K562 (cell line): ENCODE results near the gene PHLDB1. TPM values are rescaled to one million over a fixed set of nuclear protein-coding genes. Genes with fewer than 3 reads are reported as not detected.

Experiments
- ATAC-seq: fragments of 200-7000 bp; cut with Tn5 transposase; 3 replicates; pipeline ENCODE4 v1.9.1; 2020; ENCODE audit warnings: moderate library complexity
- BruUV-seq: library from RNA; stranded (reverse); fragments of 400-500 nt; replicated peaks from 2 replicates; lab custom pipeline; 2021; lab: Mats Ljungman, UMichigan
- CTCF ChIA-PET: fragments of 300-600 bp; formaldehyde crosslinking; extraction: SDS; loops from one replicate; lab custom pipeline; 2021; ENCODE audit warnings: low intra/inter-chr PET ratio; lab: Yijun Ruan, JAX
- POLR2A ChIA-PET: fragments of 300-600, 350-650 bp; sonication (Branson Sonifier 250); formaldehyde crosslinking; extraction: SDS; loops from one replicate; lab custom pipeline; 2021; ENCODE audit warnings: antibody characterized with exemption, inconsistent platforms; lab: Yijun Ruan, JAX
- DNase-seq, 4 experiments: peaks; one replicate each; pipeline versions ENCODE4 v3.0.0 to v3.0.0-alpha.2; 2011 to 2018; ENCODE audit warnings: low spot score in 3 of 4, mixed read lengths in 3 of 4; ENCODE audit errors: extremely low read depth in 1 of 4
- FAIRE-seq: peaks from 2 replicates; lab custom pipeline; 2011; peaks lifted over from hg19 to GRCh38; lab: Jason Lieb, UNC
- H2AFZ ChIP-seq: 2 replicates; pipeline ENCODE4 v1.6.0; 2011; ENCODE audit warnings: low read depth, low read length, control low read depth, inconsistent platforms
- H3K27ac ChIP-seq: fragments of 200-600 bp; 3 replicates; pipeline ENCODE4 v1.8.0; 2011; ENCODE audit warnings: low read depth, mild to moderate bottlenecking, control low read depth, inconsistent platforms, low read length, moderate library complexity, mixed read lengths; ENCODE audit errors: extremely low read depth
- H3K27me3 ChIP-seq, 2 experiments: fragments of 300-600 bp in 1 of 2; 2 replicates in 1 of 2; 3 replicates in 1 of 2; pipeline versions ENCODE4 v1.6.0 to v1.8.0; 2011; ENCODE audit warnings: inconsistent platforms in 2 of 2, low read length in 2 of 2, mild to moderate bottlenecking in 1 of 2, mixed read lengths in 1 of 2, moderate library complexity in 1 of 2; ENCODE audit not compliant: control insufficient read depth in 2 of 2, insufficient read depth in 2 of 2
- H3K36me3 ChIP-seq: fragments of 300-600 bp; 3 replicates; pipeline ENCODE4 v1.8.0; 2011; ENCODE audit warnings: mild to moderate bottlenecking, low read length, inconsistent platforms; ENCODE audit not compliant: control insufficient read depth, insufficient read depth
- H3K4me1 ChIP-seq, 2 experiments: fragments of 200-600 bp in 1 of 2; replicated peaks in 1 of 2; 2 replicates in 1 of 2; 3 replicates in 1 of 2; pipeline versions ENCODE4 v1.5.1 to v1.8.0; 2011; ENCODE audit warnings: inconsistent platforms in 2 of 2, low read length in 2 of 2, mild to moderate bottlenecking in 1 of 2, mixed read lengths in 1 of 2, moderate library complexity in 1 of 2; ENCODE audit not compliant: control insufficient read depth in 2 of 2, insufficient read depth in 2 of 2
- H3K4me2 ChIP-seq: 2 replicates; pipeline ENCODE4 v1.6.1; 2011; ENCODE audit warnings: low read length, control low read depth, inconsistent platforms, mixed read lengths; ENCODE audit not compliant: insufficient read depth
- H3K4me3 ChIP-seq: fragments of 200-600 bp; sonication (generic), shearing (Covaris generic); 2 replicates; pipeline ENCODE4 v1.5.1; 2016; ENCODE audit warnings: control low read depth, inconsistent platforms
- H3K79me2 ChIP-seq: fragments of 200-600 bp; 3 replicates; pipeline ENCODE4 v1.8.0; 2011; ENCODE audit warnings: low read length, inconsistent platforms; ENCODE audit not compliant: control insufficient read depth, insufficient read depth
- H3K9ac ChIP-seq, 2 experiments: 2 replicates each; pipeline versions ENCODE4 v1.6.0 to v1.6.1; 2011; ENCODE audit warnings: low read depth in 2 of 2, low read length in 2 of 2, control low read depth in 1 of 2, inconsistent platforms in 1 of 2, mild to moderate bottlenecking in 1 of 2, mixed read lengths in 1 of 2; ENCODE audit not compliant: insufficient read depth in 1 of 2
- H3K9me1 ChIP-seq: one replicate; pipeline ENCODE4 v1.6.0; 2011; ENCODE audit warnings: inconsistent platforms, mild to moderate bottlenecking, low read length, moderate library complexity; ENCODE audit not compliant: control insufficient read depth, insufficient read depth
- H3K9me3 ChIP-seq: replicated peaks from 2 replicates; pipeline ENCODE4 v1.5.1; 2011; ENCODE audit warnings: low read depth, low read length, inconsistent platforms; ENCODE audit not compliant: control insufficient read depth, insufficient read depth
- H4K20me1 ChIP-seq: replicated peaks from 2 replicates; pipeline ENCODE4 v1.6.1; 2011; ENCODE audit warnings: low read length, inconsistent platforms, mixed read lengths; ENCODE audit not compliant: control insufficient read depth, insufficient read depth
- FOXP1 ChIP-seq: sonication (generic); formaldehyde crosslinking; IDR thresholded peaks from 2 replicates; pipeline ENCODE4 v1.8.0; 2022; ENCODE audit warnings: mild to moderate bottlenecking, missing genetic modification reagents
- FOXP4 ChIP-seq: sonication (generic); formaldehyde crosslinking; IDR thresholded peaks from 2 replicates; pipeline ENCODE4 v1.8.0; 2022; ENCODE audit warnings: mild to moderate bottlenecking, missing genetic modification reagents, borderline replicate concordance
- KAT8 ChIP-seq: fragments of 450-650 bp; IDR thresholded peaks from 2 replicates; pipeline ENCODE4 v1.6.1; 2016; ENCODE audit warnings: low read depth, mild to moderate bottlenecking
- MAFK ChIP-seq: IDR thresholded peaks from 2 replicates; pipeline ENCODE4 v1.6.1; 2011; ENCODE audit warnings: low read length, improper control_type of control experiment
- NCOR1 ChIP-seq: fragments of 450-650 bp; IDR thresholded peaks from 2 replicates; pipeline ENCODE4 v1.6.1; 2016; ENCODE audit warnings: mild to moderate bottlenecking, moderate library complexity
- NELFE ChIP-seq: IDR thresholded peaks from 2 replicates; pipeline ENCODE4 v1.6.1; 2011; ENCODE audit warnings: mild to moderate bottlenecking; ENCODE audit not compliant: insufficient read depth, insufficient read length
- NR1H2 ChIP-seq: sonication (generic); formaldehyde crosslinking; IDR thresholded peaks from 2 replicates; pipeline ENCODE4 v1.4.0; 2020; ENCODE audit warnings: mild to moderate bottlenecking, missing genetic modification reagents
- NR3C1 ChIP-seq: sonication (generic); formaldehyde crosslinking; IDR thresholded peaks from 2 replicates; pipeline ENCODE4 v1.8.1; 2022; ENCODE audit warnings: missing genetic modification reagents
- POLR2AphosphoS5 ChIP-seq: IDR thresholded peaks from 2 replicates; pipeline ENCODE4 v1.6.1; 2011; ENCODE audit warnings: mild to moderate bottlenecking, low read depth, low read length, moderate library complexity; ENCODE audit not compliant: control insufficient read depth, insufficient read depth
- PPARD ChIP-seq: fragments of 250-450 bp; sonication (Bioruptor Pico); IDR thresholded peaks from 2 replicates; pipeline ENCODE4 v1.8.0; 2022; ENCODE audit warnings: inconsistent platforms, mild to moderate bottlenecking, moderate library complexity
- PRPF4 ChIP-seq: fragments of 200-400 bp; formaldehyde crosslinking; IDR thresholded peaks from one replicate; pipeline ENCODE4 v1.6.1; 2017; ENCODE audit warnings: low read length, low read depth, mild to moderate bottlenecking; ENCODE audit not compliant: insufficient read depth, poor library complexity, severe bottlenecking
- PTRF ChIP-seq: fragments of 450-650 bp; IDR thresholded peaks from 2 replicates; pipeline ENCODE4 v1.6.1; 2016; ENCODE audit warnings: mild to moderate bottlenecking, missing genetic modification characterization, missing compliant biosample characterization
- RBM34 ChIP-seq: fragments of 200-400 bp; formaldehyde crosslinking; IDR thresholded peaks from 2 replicates; pipeline ENCODE4 v1.6.1; 2018; ENCODE audit warnings: low read length, borderline replicate concordance; ENCODE audit not compliant: insufficient read depth
- ZFPM2 ChIP-seq: fragments of 250-450 bp; sonication (Bioruptor Pico); IDR thresholded peaks from 2 replicates; pipeline ENCODE4 v1.5.1; 2022; ENCODE audit warnings: mild to moderate bottlenecking
- ZNF239 ChIP-seq: fragments of 250-450 bp; sonication (Bioruptor Pico); IDR thresholded peaks from 2 replicates; pipeline ENCODE4 v1.4.0; 2020; ENCODE audit warnings: mild to moderate bottlenecking
- ZZZ3 ChIP-seq: fragments of 450-650 bp; IDR thresholded peaks from 2 replicates; pipeline ENCODE4 v1.6.1; 2016; ENCODE audit warnings: antibody characterized with exemption, mild to moderate bottlenecking, moderate library complexity
- WGBS: fragments of 100-300 bp; shearing (Covaris generic); methylation state at CpG from one replicate; pipeline ENCODE4 v1.1.6; 2016; ENCODE audit warnings: low coverage, mixed read lengths; ENCODE audit not compliant: insufficient coverage; ENCODE audit errors: missing lambda C conversion rate; 5-methylcytosine and 5-hydroxymethylcytosine counted together
- in situ Hi-C: fragments of 300-500 bp; cut with MboI; formaldehyde crosslinking; loops from 4 replicates; pipeline ENCODE4 v1.15.0; 2018; ENCODE audit warnings: inconsistent platforms, mixed read lengths
- intact Hi-C: fragments of 100-400 bp; cut with micrococcal nuclease; formaldehyde crosslinking; loops from 2 replicates; pipeline ENCODE4 v1.14.2; 2022
- polyA plus RNA-seq, 8 experiments: library from polyadenylated mRNA; depleted of rRNA in 4 of 8; stranded (reverse) in 5 of 8; unstranded in 3 of 8; fragments of >200 nt; fragmentation: Nextera tagmentation in 2 of 8; fragmentation: Illumina TruSeq in 1 of 8; extraction: Ambion mirVana in 2 of 8; extraction: Trizol in 1 of 8; gene quantifications; 2 replicates each; pipeline versions ENCODE4 v1.2.1 to v1.2.3, GENCODE V29; 2011 to 2014; ENCODE audit warnings: inconsistent platforms in 1 of 8, missing spikeins in 1 of 8
- total RNA-seq, 7 experiments: library from RNA; depleted of rRNA in 6 of 7; stranded (reverse); fragments of >200 nt in 6 of 7; fragmentation: Illumina TruSeq in 2 of 7; extraction: Trizol in 2 of 7; gene quantifications; 2 replicates each; pipeline versions ENCODE4 v1.2.1 to v1.2.3, GENCODE V29; 2011 to 2021; ENCODE audit warnings: low replicate concordance in 1 of 7
- TF ChIP-seq, protein P1 (sequence below): fragments of 450-650 bp; IDR thresholded peaks from 2 replicates; pipeline ENCODE4 v1.6.1; 2018; ENCODE audit warnings: mild to moderate bottlenecking, low read depth; ENCODE audit not compliant: partially characterized antibody

PHLDB1 gene
- total and polyA plus RNA-seq, 9 of the 15 experiments (the other 6 are each of a cell fraction or from before 2014, with no cell fraction given), result 2.0 to 28.7 (median 16.2) TPM

DNA sequence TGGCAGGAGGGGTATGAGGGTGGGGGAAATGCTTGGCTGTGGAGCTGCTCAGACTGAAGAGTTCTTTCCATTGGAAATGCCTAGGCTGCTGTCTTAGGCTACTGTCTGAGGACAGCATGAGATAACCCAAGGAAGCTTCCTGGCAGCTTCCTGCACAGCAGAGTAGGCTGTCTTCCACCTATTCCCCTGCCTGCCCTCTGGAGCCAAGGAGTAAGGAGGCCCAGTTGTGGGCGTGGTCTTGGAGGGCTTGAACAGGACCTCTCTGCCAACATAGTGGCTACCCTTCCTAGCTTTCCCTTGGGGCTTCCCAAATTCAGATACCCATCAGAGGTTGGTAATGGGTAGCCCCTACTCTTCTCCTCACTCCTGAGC, 25.9 kb downstream of the PHLDB1 start:
- Histone ChIP-seq H3K9me1 (peaks cover 3% of the 10 kb centered on the region), H4K20me1 (peaks cover 5% of the 10 kb centered on the region; the same call in 1 of the 2 replicates), H3K27me3 (no peaks in the 10 kb centered on the region), H3K4me1 (peaks cover 25 to 27% of the 10 kb centered on the region in 2 experiments; a peak in 4 of 5 replicates), H3K36me3 (peaks cover 36% of the 10 kb centered on the region; the same call in 2 of the 3 replicates), H3K4me2 (no peak overlapping the region), H2AFZ (no peak overlapping the region), H3K27ac (no peak overlapping the region), H3K9ac (no peak overlapping the region), H3K4me3 (no peak overlapping the region), H3K9me3 (no peaks in the 10 kb centered on the region), H3K79me2 (no peaks in the 10 kb centered on the region)
- TF ChIP-seq FOXP1 (CRISPR knock-in tag), result no peak
- TF ChIP-seq MAFK, result no peak
- TF ChIP-seq ZFPM2 (CRISPR knock-in tag), result no peak
- no peak for TF ChIP-seq ZZZ3
- TF ChIP-seq RBM34, result no peak
- no peak for TF ChIP-seq NR1H2 (CRISPR knock-in tag)
- TF ChIP-seq NR3C1, result no peak
- TF ChIP-seq, protein P1, sequence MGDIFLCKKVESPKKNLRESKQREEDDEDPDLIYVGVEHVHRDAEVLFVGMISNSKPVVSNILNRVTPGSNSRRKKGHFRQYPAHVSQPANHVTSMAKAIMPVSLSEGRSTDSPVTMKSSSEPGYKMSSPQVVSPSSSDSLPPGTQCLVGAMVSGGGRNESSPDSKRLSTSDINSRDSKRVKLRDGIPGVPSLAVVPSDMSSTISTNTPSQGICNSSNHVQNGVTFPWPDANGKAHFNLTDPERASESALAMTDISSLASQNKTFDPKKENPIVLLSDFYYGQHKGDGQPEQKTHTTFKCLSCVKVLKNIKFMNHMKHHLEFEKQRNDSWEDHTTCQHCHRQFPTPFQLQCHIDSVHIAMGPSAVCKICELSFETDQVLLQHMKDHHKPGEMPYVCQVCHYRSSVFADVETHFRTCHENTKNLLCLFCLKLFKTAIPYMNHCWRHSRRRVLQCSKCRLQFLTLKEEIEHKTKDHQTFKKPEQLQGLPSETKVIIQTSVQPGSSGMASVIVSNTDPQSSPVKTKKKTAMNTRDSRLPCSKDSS, result no peak
- TF ChIP-seq NCOR1, result no peak
- no peak for TF ChIP-seq FOXP4 (CRISPR knock-in tag)
- no peak for TF ChIP-seq PPARD (CRISPR knock-in tag)
- TF ChIP-seq POLR2AphosphoS5, result no peak
- TF ChIP-seq PTRF (tag), result no peak
- no peak for TF ChIP-seq NELFE
- TF ChIP-seq ZNF239 (CRISPR knock-in tag), result no peak
- no peak for TF ChIP-seq KAT8
- no peak for TF ChIP-seq PRPF4
- DNase-seq, result no peak
- no peak for ATAC-seq
- intact Hi-C loops, result no loop called here
- BruUV-seq, result no TSS peak
- in situ Hi-C loops, result no loop called here
- no peak for FAIRE-seq
- 43% methylated on average over 1 of the region's 1 CpG for WGBS
- CTCF ChIA-PET, result no interaction called here
- POLR2A ChIA-PET, result interaction anchor here (1.4 to 1.5 kb wide), 3 partner anchors 10 to 20 kb away, joined by 3 to 5 read pairs (median 3); no protein-coding TSS in a partner anchor
